ENCODE measurements around the gene ESYT3. TPM values are rescaled to one million over a fixed set of nuclear protein-coding genes. Genes with fewer than 3 reads are reported as not detected.

ESYT3 gene
- total RNA-seq, 1 donor from 2014 or later: not detected

DNA sequence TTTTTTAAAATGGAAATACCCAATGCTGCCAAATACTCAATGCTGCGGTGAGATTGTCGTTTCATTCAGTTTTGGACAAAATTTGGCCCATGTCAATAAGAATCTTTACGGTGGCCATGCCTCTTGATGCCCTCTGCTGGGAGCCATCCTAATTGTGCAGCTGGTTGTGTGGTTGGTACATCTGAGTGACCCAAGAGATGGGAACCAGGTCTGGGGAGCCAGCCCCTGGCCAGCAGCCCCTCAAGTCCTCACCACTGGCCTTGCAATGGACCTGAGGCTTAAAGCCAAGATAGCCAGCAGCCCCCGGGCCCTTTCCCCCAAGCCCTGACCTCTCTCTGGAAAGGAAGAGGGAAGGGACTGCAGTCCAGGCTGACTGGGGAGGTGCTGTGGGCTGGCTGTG is 36.4 kb upstream of the ESYT3 start:
- peaks cover 5% of the 10 kb centered on the region for H3K27me3 Mint-ChIP-seq (ENCODE audit: unreplicated experiment)
- TF ChIP-seq, protein P1, sequence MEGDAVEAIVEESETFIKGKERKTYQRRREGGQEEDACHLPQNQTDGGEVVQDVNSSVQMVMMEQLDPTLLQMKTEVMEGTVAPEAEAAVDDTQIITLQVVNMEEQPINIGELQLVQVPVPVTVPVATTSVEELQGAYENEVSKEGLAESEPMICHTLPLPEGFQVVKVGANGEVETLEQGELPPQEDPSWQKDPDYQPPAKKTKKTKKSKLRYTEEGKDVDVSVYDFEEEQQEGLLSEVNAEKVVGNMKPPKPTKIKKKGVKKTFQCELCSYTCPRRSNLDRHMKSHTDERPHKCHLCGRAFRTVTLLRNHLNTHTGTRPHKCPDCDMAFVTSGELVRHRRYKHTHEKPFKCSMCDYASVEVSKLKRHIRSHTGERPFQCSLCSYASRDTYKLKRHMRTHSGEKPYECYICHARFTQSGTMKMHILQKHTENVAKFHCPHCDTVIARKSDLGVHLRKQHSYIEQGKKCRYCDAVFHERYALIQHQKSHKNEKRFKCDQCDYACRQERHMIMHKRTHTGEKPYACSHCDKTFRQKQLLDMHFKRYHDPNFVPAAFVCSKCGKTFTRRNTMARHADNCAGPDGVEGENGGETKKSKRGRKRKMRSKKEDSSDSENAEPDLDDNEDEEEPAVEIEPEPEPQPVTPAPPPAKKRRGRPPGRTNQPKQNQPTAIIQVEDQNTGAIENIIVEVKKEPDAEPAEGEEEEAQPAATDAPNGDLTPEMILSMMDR (IDR thresholded peaks at IDR 0.05; ENCODE audit: unreplicated experiment): no peak
- DNase-seq (ENCODE audit: low spot score): no peak
- H3K27ac Mint-ChIP-seq (ENCODE audit: unreplicated experiment): no peak overlapping the region
- H3K4me1 Mint-ChIP-seq (ENCODE audit: unreplicated experiment): no peaks in the 10 kb centered on the region
- no peaks in the 10 kb centered on the region for H3K9me3 Mint-ChIP-seq (ENCODE audit: unreplicated experiment)
- H3K36me3 Mint-ChIP-seq (ENCODE audit: low read depth, unreplicated experiment): no peaks in the 10 kb centered on the region
- H3K4me3 Mint-ChIP-seq (ENCODE audit: unreplicated experiment): no peak overlapping the region

DNA sequence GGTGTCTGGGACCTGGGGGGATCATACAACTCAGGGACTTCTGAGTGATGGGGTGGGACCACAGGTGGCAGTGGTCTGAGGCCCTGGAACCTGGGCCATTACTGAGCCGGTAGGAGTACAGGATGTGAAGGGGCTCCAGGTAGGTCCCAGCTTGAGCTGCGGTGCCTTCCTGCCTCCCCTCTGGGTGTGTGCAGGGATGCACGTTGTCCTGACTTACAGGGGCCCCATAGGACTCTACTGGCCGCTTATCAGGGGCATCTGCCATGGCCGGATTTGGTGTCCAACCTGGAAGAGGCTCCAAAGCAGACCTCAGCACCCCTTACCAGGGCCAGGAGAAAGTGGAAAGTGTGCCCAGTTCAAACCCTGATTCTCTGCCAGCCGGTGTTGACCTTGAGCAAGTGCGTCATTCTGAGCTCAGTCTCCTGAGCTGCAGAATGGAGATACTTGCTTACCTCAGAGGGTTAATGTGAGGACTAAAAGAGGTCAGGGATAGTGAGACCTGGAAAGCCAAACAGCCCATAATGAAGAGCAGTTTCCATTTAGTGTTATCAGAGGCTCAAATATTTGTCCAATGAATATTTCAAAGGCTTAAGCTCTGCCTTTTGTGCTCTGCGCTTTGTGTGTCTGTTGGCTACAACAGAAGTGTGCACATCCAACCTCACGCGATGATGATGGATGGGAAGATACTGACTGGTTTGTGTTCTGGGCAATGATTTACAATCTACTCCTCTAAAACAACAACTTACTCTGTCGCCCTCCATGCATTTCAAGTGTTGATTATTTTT is 35.4 kb upstream of the ESYT3 start:
- TF ChIP-seq, protein P1 (IDR thresholded peaks at IDR 0.05; ENCODE audit: unreplicated experiment): no peak
- peaks cover 5% of the 10 kb centered on the region for H3K27me3 Mint-ChIP-seq (ENCODE audit: unreplicated experiment)
- no peaks in the 10 kb centered on the region for H3K4me1 Mint-ChIP-seq (ENCODE audit: unreplicated experiment)
- DNase-seq (ENCODE audit: low spot score): no peak
- H3K36me3 Mint-ChIP-seq (ENCODE audit: low read depth, unreplicated experiment): peaks cover 1% of the 10 kb centered on the region
- no peak overlapping the region for H3K27ac Mint-ChIP-seq (ENCODE audit: unreplicated experiment)
- no peaks in the 10 kb centered on the region for H3K9me3 Mint-ChIP-seq (ENCODE audit: unreplicated experiment)
- no peak overlapping the region for H3K4me3 Mint-ChIP-seq (ENCODE audit: unreplicated experiment)

- Mint-ChIP-seq H3K4me3 (ENCODE audit: unreplicated experiment) (no peak overlapping the region), H3K27ac (ENCODE audit: unreplicated experiment) (no peak overlapping the region), H3K27me3 (ENCODE audit: unreplicated experiment) (peaks cover 5% of the 10 kb centered on the region), H3K36me3 (ENCODE audit: low read depth, unreplicated experiment) (peaks cover 4% of the 10 kb centered on the region), H3K9me3 (ENCODE audit: unreplicated experiment) (no peaks in the 10 kb centered on the region), H3K4me1 (ENCODE audit: unreplicated experiment) (no peaks in the 10 kb centered on the region)
- TF ChIP-seq, protein P1 (IDR thresholded peaks at IDR 0.05; ENCODE audit: unreplicated experiment): no peak
- DNase-seq (ENCODE audit: low spot score): no peak
Measured at GRCh38 chr3:138399766-138400165, 34.6 kb upstream of the ESYT3 start.

- Mint-ChIP-seq H3K27me3 (ENCODE audit: unreplicated experiment) (peaks cover 2% of the 10 kb centered on the region), H3K36me3 (ENCODE audit: low read depth, unreplicated experiment) (peaks cover 4% of the 10 kb centered on the region), H3K27ac (ENCODE audit: unreplicated experiment) (no peak overlapping the region), H3K4me3 (ENCODE audit: unreplicated experiment) (no peak overlapping the region), H3K4me1 (ENCODE audit: unreplicated experiment) (no peaks in the 10 kb centered on the region), H3K9me3 (ENCODE audit: unreplicated experiment) (no peaks in the 10 kb centered on the region)
- TF ChIP-seq, protein P1 (IDR thresholded peaks at IDR 0.05; ENCODE audit: unreplicated experiment): no peak
- DNase-seq (ENCODE audit: low spot score): no peak
Measured at GRCh38 chr3:138400651-138401070, 33.8 kb upstream of the ESYT3 start.

- Mint-ChIP-seq H3K4me3 (ENCODE audit: unreplicated experiment) (no peak overlapping the region), H3K4me1 (ENCODE audit: unreplicated experiment) (no peaks in the 10 kb centered on the region), H3K27me3 (ENCODE audit: unreplicated experiment) (peaks cover 2% of the 10 kb centered on the region), H3K36me3 (ENCODE audit: low read depth, unreplicated experiment) (peaks cover 4% of the 10 kb centered on the region), H3K27ac (ENCODE audit: unreplicated experiment) (no peak overlapping the region), H3K9me3 (ENCODE audit: unreplicated experiment) (no peaks in the 10 kb centered on the region)
- TF ChIP-seq, protein P1 (IDR thresholded peaks at IDR 0.05; ENCODE audit: unreplicated experiment): no peak
- no peak for DNase-seq (ENCODE audit: low spot score)
Measured at GRCh38 chr3:138401834-138402233, 32.6 kb upstream of the ESYT3 start.

All from endothelial cell (in vitro differentiated cells).